ENCODE data around the gene CACNA1G. TPM values are rescaled to one million over a fixed set of nuclear protein-coding genes. Genes with fewer than 3 reads are reported as not detected.
A peak's percentile ranks its signal among the peaks of the same experiment; 100 is the strongest.

CACNA1G gene
- total and polyA plus RNA-seq, 9 of the 15 experiments (the other 6 are each of a cell fraction or from before 2014, with no cell fraction given) = 0.01 TPM; not detected in 8

DNA sequence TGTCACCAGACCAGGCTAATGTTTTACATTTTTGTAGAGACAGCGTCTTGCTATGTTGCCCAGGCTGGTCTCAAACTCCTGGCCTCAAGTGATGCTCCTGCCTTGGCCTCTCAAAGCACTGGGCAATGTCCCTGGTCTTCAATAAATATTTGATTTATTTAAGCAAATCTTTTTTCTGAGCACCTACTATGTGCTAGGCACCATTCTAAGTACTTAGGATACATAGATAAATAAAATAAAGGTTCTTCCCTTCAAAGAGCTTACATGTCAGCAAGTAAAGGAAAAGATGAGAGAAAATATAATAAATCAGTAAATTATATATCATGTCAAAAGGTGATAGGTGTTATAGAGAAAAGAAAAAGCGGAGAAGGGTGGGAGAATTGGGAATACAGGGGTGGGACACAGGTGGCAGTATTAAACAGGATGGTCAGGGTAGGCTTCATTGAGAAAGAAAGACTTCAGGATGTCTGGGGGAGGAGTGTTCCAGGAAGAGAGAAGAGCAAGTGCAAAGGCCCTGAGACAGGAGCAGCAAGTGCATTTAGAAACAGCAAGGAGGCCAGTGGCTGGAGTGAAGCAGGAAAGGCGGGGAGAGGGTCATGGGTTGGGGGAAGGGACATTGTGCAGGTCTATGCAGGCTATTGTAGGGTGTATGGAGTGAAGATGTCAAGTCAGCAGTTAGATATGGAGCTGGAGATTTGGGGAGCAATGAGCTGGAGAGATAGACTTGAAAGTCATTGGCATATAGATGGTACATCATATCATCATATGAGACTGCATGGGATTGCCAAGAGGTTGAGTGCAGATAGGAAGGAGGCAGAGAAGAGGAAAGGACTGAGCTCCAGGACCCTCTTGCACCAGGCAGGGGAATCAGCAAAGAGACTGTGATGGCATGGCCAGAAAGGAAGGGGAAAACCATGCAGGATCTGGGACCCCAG is 85.5 kb downstream of the CACNA1G start (continued):
- TF ChIP-seq ZNF316 (IDR thresholded peaks at IDR 0.05) (peak; percentile 91), ZNF431 (CRISPR knock-in tag; IDR thresholded peaks at IDR 0.05) (no peak), SNIP1 (IDR thresholded peaks at IDR 0.05; ENCODE audit: low read depth) (no peak), BCOR (IDR thresholded peaks at IDR 0.05) (0 out of 2 replicates have a peak, but pooled peaks have one; percentile 11), MAFG (tag; conservative IDR thresholded peaks at IDR 0.05) (peak; percentile 71), PCBP2 (IDR thresholded peaks at IDR 0.05; ENCODE audit: low read depth, low read length, poor library complexity, severe bottlenecking) (no peak)

DNA sequence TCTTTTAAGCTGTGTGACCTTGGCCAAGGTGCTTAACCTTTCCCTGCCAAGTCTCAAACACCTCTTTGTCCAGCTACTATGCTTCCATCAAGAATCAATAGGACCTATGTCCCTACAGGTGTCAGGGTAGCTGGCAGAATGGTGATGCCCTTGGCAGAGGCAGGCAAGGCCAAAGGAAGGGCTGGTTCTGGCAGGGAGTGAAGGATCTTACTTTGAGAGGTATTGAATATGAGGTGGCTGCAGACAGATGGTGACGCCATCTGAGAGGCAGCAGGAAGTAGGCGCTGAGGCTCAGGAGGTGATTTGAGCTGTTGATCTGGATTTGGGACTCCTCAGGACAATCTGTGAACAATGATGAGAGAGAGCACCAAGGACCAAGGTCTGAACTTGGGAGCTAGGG is 86.7 kb downstream of the CACNA1G start:
- DNase-seq (ENCODE audit: extremely low read depth in 1 of 4, low spot score in 3 of 4) (no peak), ATAC-seq (no peak), FAIRE-seq (no peak)
- intact Hi-C loops (cut with micrococcal nuclease) = no loop called here
- H3K27ac ChIP-seq (ENCODE audit: extremely low read depth, low read depth, low read length) = no peak overlapping the region
- no peak overlapping the region for H3K9ac ChIP-seq (ENCODE audit: insufficient read depth in 1 of 2, low read depth in 2 of 2, low read length in 2 of 2)
- 36% methylated on average over 2 of the region's 2 CpGs for WGBS (ENCODE audit: insufficient coverage, low coverage, missing lambda C conversion rate)
- in situ Hi-C loops (cut with MboI) = no loop called here
- H3K27me3 ChIP-seq (ENCODE audit: control insufficient read depth in 2 of 2, insufficient read depth in 2 of 2, low read length in 2 of 2) = no peaks in the 10 kb centered on the region
- no TSS peak for BruUV-seq (replicated peaks)
- H3K4me1 ChIP-seq (replicated peaks in 1 of 2; ENCODE audit: control insufficient read depth in 2 of 2, insufficient read depth in 2 of 2, low read length in 2 of 2) = peaks cover 0 to 3% of the 10 kb centered on the region in 2 experiments; a peak in 3 of 5 replicates
- H3K79me2 ChIP-seq (ENCODE audit: control insufficient read depth, insufficient read depth, low read length) = no peaks in the 10 kb centered on the region
- no peaks in the 10 kb centered on the region for H3K9me3 ChIP-seq (replicated peaks; ENCODE audit: control insufficient read depth, insufficient read depth, low read depth, low read length)
- H3K4me3 ChIP-seq = no peak overlapping the region
- H3K36me3 ChIP-seq (ENCODE audit: control insufficient read depth, insufficient read depth, low read length) = no peaks in the 10 kb centered on the region
- H4K20me1 ChIP-seq (replicated peaks; ENCODE audit: control insufficient read depth, insufficient read depth, low read length) = no peaks in the 10 kb centered on the region
- no peaks in the 10 kb centered on the region for H3K9me1 ChIP-seq (ENCODE audit: control insufficient read depth, insufficient read depth, low read length)
- no peak overlapping the region for H2AFZ ChIP-seq (ENCODE audit: low read depth, low read length)
- POLR2A ChIA-PET = interaction anchor here (0.8 kb wide), 1 partner anchor 10 kb away, joined by 5 read pairs; no protein-coding TSS in a partner anchor
- CTCF ChIA-PET (ENCODE audit: low intra/inter-chr PET ratio) = no interaction called here
- H3K4me2 ChIP-seq (ENCODE audit: insufficient read depth, low read length) = no peak overlapping the region
- TF ChIP-seq, protein P1, sequence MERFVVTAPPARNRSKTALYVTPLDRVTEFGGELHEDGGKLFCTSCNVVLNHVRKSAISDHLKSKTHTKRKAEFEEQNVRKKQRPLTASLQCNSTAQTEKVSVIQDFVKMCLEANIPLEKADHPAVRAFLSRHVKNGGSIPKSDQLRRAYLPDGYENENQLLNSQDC (CRISPR knock-in tag; IDR thresholded peaks at IDR 0.05) = no peak
- TF ChIP-seq CSDE1 (IDR thresholded peaks at IDR 0.05) = no peak
- TF ChIP-seq CXXC5 (CRISPR knock-in tag; IDR thresholded peaks at IDR 0.05) = no peak
- no peak for TF ChIP-seq SRF (CRISPR knock-in tag; IDR thresholded peaks at IDR 0.05)
- no peak for TF ChIP-seq ZNF431 (CRISPR knock-in tag; IDR thresholded peaks at IDR 0.05)
- TF ChIP-seq RHOXF2B (CRISPR knock-in tag; conservative IDR thresholded peaks at IDR 0.05) = no peak
- no peak for TF ChIP-seq CTBP1 (IDR thresholded peaks at IDR 0.05; ENCODE audit: borderline replicate concordance)
- no peak for TF ChIP-seq ZNF57 (CRISPR knock-in tag; IDR thresholded peaks at IDR 0.05)
- TF ChIP-seq, protein P2, sequence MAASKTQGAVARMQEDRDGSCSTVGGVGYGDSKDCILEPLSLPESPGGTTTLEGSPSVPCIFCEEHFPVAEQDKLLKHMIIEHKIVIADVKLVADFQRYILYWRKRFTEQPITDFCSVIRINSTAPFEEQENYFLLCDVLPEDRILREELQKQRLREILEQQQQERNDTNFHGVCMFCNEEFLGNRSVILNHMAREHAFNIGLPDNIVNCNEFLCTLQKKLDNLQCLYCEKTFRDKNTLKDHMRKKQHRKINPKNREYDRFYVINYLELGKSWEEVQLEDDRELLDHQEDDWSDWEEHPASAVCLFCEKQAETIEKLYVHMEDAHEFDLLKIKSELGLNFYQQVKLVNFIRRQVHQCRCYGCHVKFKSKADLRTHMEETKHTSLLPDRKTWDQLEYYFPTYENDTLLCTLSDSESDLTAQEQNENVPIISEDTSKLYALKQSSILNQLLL (CRISPR knock-in tag; IDR thresholded peaks at IDR 0.05; ENCODE audit: borderline replicate concordance) = no peak
- TF ChIP-seq ZNF444 (CRISPR knock-in tag; IDR thresholded peaks at IDR 0.05) = no peak
- TF ChIP-seq, protein P3, sequence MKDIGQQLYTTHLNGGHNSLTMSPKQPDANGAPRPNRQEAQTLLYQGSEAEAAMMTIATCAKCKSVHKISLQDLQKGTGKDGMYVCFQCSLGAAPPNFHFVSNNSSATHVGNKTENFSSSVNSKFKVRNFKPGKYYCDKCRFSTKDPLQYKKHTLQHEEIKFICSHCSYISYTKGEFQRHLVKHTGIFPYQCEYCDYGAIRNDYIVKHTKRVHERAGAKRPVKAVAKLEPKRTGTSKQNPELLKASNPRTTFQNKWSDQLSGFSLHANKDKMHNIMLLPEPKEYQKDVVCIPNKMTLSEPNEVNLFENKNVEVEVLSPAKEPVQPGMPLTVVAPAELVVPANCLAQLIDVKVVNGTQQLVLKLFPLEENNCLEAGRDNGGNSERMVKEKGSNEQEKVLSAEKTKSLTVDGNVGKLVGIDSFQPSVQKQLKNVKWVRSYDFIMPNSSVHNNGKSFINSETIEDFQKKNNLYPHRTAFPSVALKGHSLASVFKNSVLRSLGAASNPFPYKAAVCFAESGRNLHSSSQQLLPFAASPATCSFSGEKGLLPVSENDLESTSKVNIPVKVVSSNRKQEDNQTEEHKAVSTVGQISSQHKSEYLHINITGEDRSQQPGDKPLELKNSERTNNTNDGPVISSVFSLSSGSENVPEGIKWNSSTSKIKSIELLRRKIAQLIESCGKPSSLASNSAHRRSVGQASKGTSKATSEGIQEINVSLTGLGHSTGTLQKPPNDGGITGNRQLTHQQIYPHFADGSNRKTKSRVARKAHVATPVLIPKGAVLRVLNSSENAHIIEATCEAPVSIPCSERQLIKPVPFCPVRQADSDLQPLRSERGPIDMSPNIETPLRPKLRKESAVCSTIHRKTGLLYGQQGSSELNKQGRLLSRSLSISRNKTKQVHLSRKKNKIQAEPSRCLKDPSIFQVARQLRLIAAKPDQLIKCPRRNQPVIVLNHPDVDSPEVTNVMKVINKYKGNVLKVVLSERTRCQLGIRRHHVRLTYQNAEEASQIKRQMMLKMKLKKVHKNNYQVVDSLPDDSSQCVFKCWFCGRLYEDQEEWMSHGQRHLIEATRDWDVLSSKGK (CRISPR knock-in tag; IDR thresholded peaks at IDR 0.05) = no peak
